Heart left ventricle (tissue), 16 donors: Measurements from ENCODE around the gene NAT14. TPM values are rescaled to one million over a fixed set of nuclear protein-coding genes. Genes with fewer than 3 reads are reported as not detected.

Source experiments
- ATAC-seq, 4 donors: fragments of 200-7000 bp; cut with Tn5 transposase; one replicate each; pipeline ENCODE4 v1.9.1; 2020 to 2022; ENCODE audit warnings: moderate library complexity in 4 of 4, mild to moderate bottlenecking in 3 of 4, moderate number of reproducible peaks in 1 of 4
- DNase-seq, 5 donors: peaks; one replicate each; pipeline ENCODE4 v3.0.0-alpha.2; 2020
- H3K27ac ChIP-seq, 12 donors: fragments of 200-600 bp; sonication (generic) in 4 of 12; one replicate each; pipeline versions ENCODE4 v1.5.0 to v1.8.0; 2016 to 2022; ENCODE audit warnings: mild to moderate bottlenecking in 2 of 12
- H3K27me3 ChIP-seq, 9 donors: fragments of 200-600 bp; sonication (generic) in 2 of 9; one replicate each; pipeline versions ENCODE4 v1.5.1 to v1.8.0; 2016 to 2022; ENCODE audit warnings: mild to moderate bottlenecking in 3 of 9
- H3K36me3 ChIP-seq, 9 donors: fragments of 200-600 bp; sonication (generic) in 2 of 9; one replicate each; pipeline versions ENCODE4 v1.5.0 to v1.8.0; 2018 to 2022; ENCODE audit warnings: mild to moderate bottlenecking in 2 of 9
- H3K4me1 ChIP-seq, 12 donors: fragments of 200-600 bp; sonication (generic) in 4 of 12; one replicate each; pipeline versions ENCODE4 v1.5.0 to v1.8.0; 2016 to 2022; ENCODE audit warnings: mild to moderate bottlenecking in 3 of 12
- H3K4me3 ChIP-seq, 12 donors: fragments of 200-600 bp; sonication (generic) in 4 of 12; one replicate each; pipeline versions ENCODE4 v1.5.0 to v1.8.0; 2017 to 2022; ENCODE audit warnings: mild to moderate bottlenecking in 9 of 12, moderate library complexity in 4 of 12
- H3K9me3 ChIP-seq, 12 donors: fragments of 200-600 bp; sonication (generic) in 4 of 12; one replicate each; pipeline versions ENCODE4 v1.5.0 to v1.8.0; 2016 to 2022; ENCODE audit warnings: mild to moderate bottlenecking in 1 of 12
- POLR2A ChIP-seq, 2 donors: fragments of 450-650 bp; IDR thresholded peaks; one replicate each; pipeline ENCODE4 v1.6.1; 2017; ENCODE audit warnings: antibody characterized with exemption in 2 of 2, mild to moderate bottlenecking in 2 of 2, moderate library complexity in 2 of 2
- WGBS, 4 donors: extraction: QIAGEN DNeasy Blood & Tissue Kit in 2 of 4; methylation state at CpG; one replicate each; pipeline versions ENCODE4 v1.1.5 to v1.1.7; 2013 to 2018; 5-methylcytosine and 5-hydroxymethylcytosine counted together
- intact Hi-C, 10 donors: fragments of 100-400 bp; cut with DNase I; formaldehyde crosslinking; loops; one replicate each; pipeline versions ENCODE4 v1.11.1 to v1.14.2; 2022
- polyA plus RNA-seq, 2 donors: library from polyadenylated mRNA; stranded (reverse); fragments of 200-250 nt; gene quantifications; one replicate each; pipeline ENCODE4 v1.2.3, GENCODE V29; 2013
- total RNA-seq, 9 donors: library from RNA; depleted of rRNA in 2 of 9; stranded (reverse); fragments of >200 nt in 2 of 9; fragmentation: NEBNext Ultra II Directional in 3 of 9; extraction: Animal tissue kit (Norgen Biotek cat#: 25700) in 3 of 9; gene quantifications; one replicate each; pipeline versions ENCODE4 v1.1.0 to v1.2.4, GENCODE V29; 2016 to 2023
- TF ChIP-seq, protein P1 (sequence below), 12 donors: fragments of 200-600 bp; sonication (generic) in 4 of 12; IDR thresholded peaks; one replicate each; pipeline versions ENCODE4 v1.5.0 to v1.8.0; 2018 to 2022; ENCODE audit warnings: antibody characterized with exemption in 12 of 12, mild to moderate bottlenecking in 5 of 12
- donor health status: ischemic (EF 13 %, LVEDD 7.1; RV severe dilation, severe dysfunction).
- donor health status: healthy with polysubstance abuse.
- donor health status: DM: no; HTN: yes; CAD: no.
- donor health status: DM: no; HTN: no; CAD: no.
- donor health status: ischemic (EF 25% LVEDD 6.9; RV normal size, moderate dysfunction).
- donor health status: ischemic (EF 25% LVEDD 5.7; RV mildly dilated, moderate dysfunction).
- donor health status: healthy.
- donor health status: DM: yes; HTN: yes; CAD: no.
- donor health status: ischemic (EF 35%, LVEDD 5.7; RV mildly dilated, moderate dysfunction).
- donor health status: nonischemic (EF 11% LVEDD 7.7; RV severe dilation, severe dysfunction).
- donor health status: DM: yes; HTN: yes; CAD: no.
- donor health status: PGD.
- donor health status: ischemic (EF 29% LVEDD 5.4; RV normal size, mild dysfunction).
- donor health status: nonischemic (EF 23%, LVEDD 6.1; RV moderate dilation, normal function).

Gene NAT14
- total and polyA plus RNA-seq, 11 donors: 2.9 to 10.4 (median 7.3) TPM

DNA sequence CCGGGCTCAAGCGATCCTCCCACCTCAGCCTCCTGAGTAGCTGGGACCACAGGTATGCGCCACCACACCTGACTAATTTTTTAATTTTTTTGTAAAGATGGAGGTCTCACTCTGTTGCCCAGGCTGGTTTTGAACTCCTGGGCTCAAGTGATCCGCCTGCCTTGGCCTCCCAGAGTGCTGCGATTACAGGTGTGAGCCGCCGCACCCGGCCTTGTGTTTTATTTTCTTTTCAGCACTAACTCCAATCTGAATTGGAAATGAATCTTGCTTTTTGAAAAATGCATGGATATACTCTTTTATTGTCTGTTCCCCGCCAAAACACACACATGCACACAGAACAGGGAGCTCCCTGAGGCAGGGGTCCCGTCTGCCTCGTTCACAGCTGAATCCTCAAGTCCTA is 22.3 kb upstream of the NAT14 start:
- H3K36me3 ChIP-seq: no peaks in the 10 kb centered on the region
- H3K4me1 ChIP-seq: peaks cover 0 to 24% (median 12%) of the 10 kb centered on the region in 12 donors
- ATAC-seq: no peak
- TF ChIP-seq, protein P1, sequence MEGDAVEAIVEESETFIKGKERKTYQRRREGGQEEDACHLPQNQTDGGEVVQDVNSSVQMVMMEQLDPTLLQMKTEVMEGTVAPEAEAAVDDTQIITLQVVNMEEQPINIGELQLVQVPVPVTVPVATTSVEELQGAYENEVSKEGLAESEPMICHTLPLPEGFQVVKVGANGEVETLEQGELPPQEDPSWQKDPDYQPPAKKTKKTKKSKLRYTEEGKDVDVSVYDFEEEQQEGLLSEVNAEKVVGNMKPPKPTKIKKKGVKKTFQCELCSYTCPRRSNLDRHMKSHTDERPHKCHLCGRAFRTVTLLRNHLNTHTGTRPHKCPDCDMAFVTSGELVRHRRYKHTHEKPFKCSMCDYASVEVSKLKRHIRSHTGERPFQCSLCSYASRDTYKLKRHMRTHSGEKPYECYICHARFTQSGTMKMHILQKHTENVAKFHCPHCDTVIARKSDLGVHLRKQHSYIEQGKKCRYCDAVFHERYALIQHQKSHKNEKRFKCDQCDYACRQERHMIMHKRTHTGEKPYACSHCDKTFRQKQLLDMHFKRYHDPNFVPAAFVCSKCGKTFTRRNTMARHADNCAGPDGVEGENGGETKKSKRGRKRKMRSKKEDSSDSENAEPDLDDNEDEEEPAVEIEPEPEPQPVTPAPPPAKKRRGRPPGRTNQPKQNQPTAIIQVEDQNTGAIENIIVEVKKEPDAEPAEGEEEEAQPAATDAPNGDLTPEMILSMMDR (IDR thresholded peaks at IDR 0.05): no peak
- TF ChIP-seq POLR2A (IDR thresholded peaks at IDR 0.05): no peak
- intact Hi-C loops: loop anchor here in 2 of 10 donors (5.0 kb wide), 2 partner anchors 165 to 170 kb away; no protein-coding TSS in a partner anchor
- H3K27me3 ChIP-seq: no peaks in the 10 kb centered on the region
- peak in 1 of 5 donors; percentile 27 for DNase-seq
- 79 to 86% (median 84%) methylated on average over 11 of the region's 11 CpGs for WGBS, 4 donors
- no peaks in the 10 kb centered on the region for H3K9me3 ChIP-seq
- H3K4me3 ChIP-seq: peak overlapping the region in 2 of 12 donors; percentile 87 to 91
- H3K27ac ChIP-seq: no peak overlapping the region

GRCh38 chr19:55463583-55464031 is 21.4 kb upstream of the NAT14 start:
- Histone ChIP-seq H3K9me3 (no peaks in the 10 kb centered on the region), H3K36me3 (no peaks in the 10 kb centered on the region), H3K4me1 (peaks cover 0 to 27% (median 14%) of the 10 kb centered on the region in 12 donors), H3K27ac (no peak overlapping the region), H3K27me3 (no peaks in the 10 kb centered on the region), H3K4me3 (no peak overlapping the region)
- WGBS, 4 donors: 75 to 84% (median 79%) methylated on average over 8 to 15 of the region's 15 CpGs
- intact Hi-C loops: loop anchor here in 2 of 10 donors (5.0 kb wide), 2 partner anchors 164 to 169 kb away; no protein-coding TSS in a partner anchor
- DNase-seq (no peak), ATAC-seq (no peak)
- TF ChIP-seq, protein P1 (IDR thresholded peaks at IDR 0.05): no peak
- TF ChIP-seq POLR2A (IDR thresholded peaks at IDR 0.05): no peak

DNA sequence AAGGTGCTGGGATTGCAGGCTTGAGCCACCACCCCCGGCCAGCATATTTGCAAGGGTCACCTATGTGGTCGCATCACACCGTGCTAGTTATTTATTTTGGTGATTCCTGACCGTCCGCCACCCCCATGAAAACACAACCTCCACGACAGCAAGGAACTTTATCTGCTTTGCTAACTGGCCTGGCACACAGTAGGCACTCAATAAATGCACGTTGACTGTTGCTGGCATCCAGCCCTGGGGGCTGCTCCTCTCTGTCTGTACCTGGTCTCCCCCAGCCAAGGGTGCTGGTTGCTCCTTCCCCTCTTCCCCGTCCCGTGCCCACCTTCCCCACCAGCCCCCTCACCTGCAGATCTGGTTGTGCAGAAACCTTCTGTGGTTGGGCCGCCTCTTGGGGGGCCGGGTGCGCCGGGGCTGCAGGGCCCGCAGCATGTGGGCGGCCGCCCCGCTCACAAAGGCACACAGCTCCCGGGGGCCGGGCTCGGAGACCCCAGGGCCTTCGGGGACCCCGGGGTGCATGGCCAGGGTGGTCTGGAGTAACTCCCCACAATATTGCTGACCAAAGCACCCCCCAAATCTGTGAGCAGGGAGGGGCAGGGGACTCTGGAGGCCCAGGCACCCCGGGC is 20.8 kb upstream of the NAT14 start:
- Histone ChIP-seq H3K9me3 (no peaks in the 10 kb centered on the region), H3K27me3 (no peaks in the 10 kb centered on the region), H3K27ac (no peak overlapping the region), H3K36me3 (no peaks in the 10 kb centered on the region), H3K4me3 (no peak overlapping the region), H3K4me1 (peaks cover 0 to 27% (median 14%) of the 10 kb centered on the region in 12 donors)
- intact Hi-C loops: loop anchor here in 2 of 10 donors (5.0 kb wide), 2 partner anchors 163 to 168 kb away; no protein-coding TSS in a partner anchor
- no peak for ATAC-seq
- DNase-seq: peak in 1 of 5 donors; percentile 22
- WGBS, 4 donors: 71 to 78% (median 75%) methylated on average over 14 to 23 of the region's 23 CpGs
- TF ChIP-seq, protein P1 (IDR thresholded peaks at IDR 0.05): no peak
- TF ChIP-seq POLR2A (IDR thresholded peaks at IDR 0.05): no peak

DNA sequence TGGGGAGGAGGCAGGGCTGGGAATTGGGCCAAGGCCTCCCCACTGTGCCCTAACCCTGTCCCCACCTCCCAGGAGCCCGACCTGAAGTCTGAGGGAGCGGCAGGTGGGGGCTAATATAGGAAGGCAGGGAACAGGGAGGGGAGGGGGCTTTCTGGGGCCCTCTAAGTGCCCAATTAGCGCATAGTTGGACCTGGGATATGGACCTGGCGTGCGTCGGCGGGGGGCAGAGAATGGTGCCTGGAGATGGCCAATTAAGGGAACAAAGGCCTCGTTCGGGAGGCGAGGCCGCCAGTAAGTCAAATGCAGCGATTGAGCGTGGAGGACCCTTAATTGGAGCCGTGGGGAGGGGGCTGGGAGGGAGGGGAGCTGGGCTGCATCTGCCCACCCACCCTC is 20.3 kb upstream of the NAT14 start, which contains the start of gene C19orf85:
Gene C19orf85, minus strand, starts transcription at position 90 of the 393 bp plus-strand sequence. CDS start 197 bp downstream, outside the sequence.
- Histone ChIP-seq H3K27ac (no peak within 1 kb of the TSS), H3K27me3 (no peaks in the 10 kb centered on the region), H3K4me3 (no peak within 1 kb of the TSS), H3K4me1 (peaks cover 0 to 27% (median 14%) of the 10 kb centered on the region in 12 donors), H3K9me3 (no peaks in the 10 kb centered on the region), H3K36me3 (no peaks in the 10 kb centered on the region)
- intact Hi-C loops: loop anchor here in 4 of 10 donors (5.0 kb wide), 3 partner anchors 38 to 168 kb away; no protein-coding TSS in a partner anchor
- TF ChIP-seq, protein P1 (IDR thresholded peaks at IDR 0.05): no peak
- TF ChIP-seq POLR2A (IDR thresholded peaks at IDR 0.05): no peak
- DNase-seq: peak in 1 of 5 donors; percentile 19
- no peak for ATAC-seq
- WGBS, 4 donors: 61 to 80% (median 72%) methylated on average over 14 of the region's 14 CpGs
